Activated CD8-positive, alpha-beta memory T cell treated with anti-CD3 and anti-CD28 coated beads, Interleukin-2, amount 10 ng/mL, durations not matched to agents 7 days and 5 days (primary cell): ENCODE data around the gene TNN. TPM values are rescaled to one million over a fixed set of nuclear protein-coding genes. Genes with fewer than 3 reads are reported as not detected.

Experiments used
- ATAC-seq: fragments of 150-1000 bp; cut with Tn5 transposase; one replicate; pipeline ENCODE4 v1.10.0; 2021; ENCODE audit warnings: moderate library complexity
- CTCF ChIA-PET: fragments of 350-600 bp; sonication (Branson Sonifier 250); formaldehyde crosslinking; loops from one replicate; lab custom pipeline; 2021; ENCODE audit warnings: antibody characterized with exemption; lab: Charles Lee
- DNase-seq: peaks from one replicate; pipeline ENCODE4 v3.0.0-alpha.2; 2020
- H3K27ac Mint-ChIP-seq: one replicate; pipeline ENCODE4 v1.8.0; 2021; ENCODE audit warnings: mild to moderate bottlenecking, mixed read lengths
- H3K27me3 Mint-ChIP-seq: one replicate; pipeline ENCODE4 v1.8.0; 2021; ENCODE audit warnings: mixed read lengths
- H3K36me3 Mint-ChIP-seq: one replicate; pipeline ENCODE4 v1.8.0; 2021; ENCODE audit warnings: mild to moderate bottlenecking, mixed read lengths
- H3K4me1 Mint-ChIP-seq: one replicate; pipeline ENCODE4 v1.8.0; 2021; ENCODE audit warnings: mixed read lengths
- H3K4me3 Mint-ChIP-seq: one replicate; pipeline ENCODE4 v1.8.0; 2021; ENCODE audit warnings: mild to moderate bottlenecking, moderate library complexity, mixed read lengths
- H3K9me3 Mint-ChIP-seq: one replicate; pipeline ENCODE4 v1.8.0; 2022; ENCODE audit warnings: low read depth, mixed read lengths
- total RNA-seq, 2 experiments: library from RNA; stranded (reverse); gene quantifications; one replicate each; pipeline ENCODE4 v1.2.3, GENCODE V29; 2021

The TNN gene
- total RNA-seq, 2 experiments from 2014 or later: not detected

DNA sequence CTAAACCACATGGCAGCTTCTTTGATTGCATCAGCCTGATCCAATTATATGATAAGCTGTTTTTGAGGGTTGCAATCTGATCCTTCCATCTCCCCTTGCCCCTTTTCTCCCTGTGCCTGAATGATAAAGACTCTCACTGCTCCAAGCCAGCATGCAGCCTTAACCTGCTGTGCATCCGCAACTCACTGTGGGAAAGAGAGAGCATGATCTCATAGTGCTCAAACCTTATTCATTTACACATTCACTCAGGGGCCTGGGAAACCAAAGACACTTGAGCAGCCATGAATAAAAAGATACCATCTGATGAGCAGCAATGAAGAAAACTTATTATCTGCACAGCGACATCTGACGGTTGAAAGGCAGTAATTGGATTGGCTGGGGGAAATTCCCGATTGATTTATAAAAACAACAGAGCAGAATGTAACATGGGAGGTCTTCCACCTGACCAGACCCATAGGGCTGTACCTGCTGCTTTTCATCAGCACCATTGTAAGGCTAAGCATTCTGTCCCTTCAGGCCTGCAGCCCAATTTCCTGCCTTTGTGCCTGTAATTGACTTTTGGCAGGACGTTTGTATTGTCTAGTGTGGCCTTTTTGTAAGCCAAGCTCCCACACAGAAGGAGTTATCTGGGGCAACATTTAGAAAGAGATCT, 62.5 kb downstream of the TNN start:
- CTCF ChIA-PET: no interaction called here
- H3K9me3 Mint-ChIP-seq: no peaks in the 10 kb centered on the region
- no peak for ATAC-seq
- H3K4me3 Mint-ChIP-seq: no peak overlapping the region
- no peak overlapping the region for H3K27ac Mint-ChIP-seq
- H3K4me1 Mint-ChIP-seq: peaks cover 7% of the 10 kb centered on the region
- DNase-seq: peak; percentile 7
- H3K36me3 Mint-ChIP-seq: no peaks in the 10 kb centered on the region
- H3K27me3 Mint-ChIP-seq: peaks cover 15% of the 10 kb centered on the region

- CTCF ChIA-PET: no interaction called here
- Mint-ChIP-seq H3K4me1 (peaks cover 7% of the 10 kb centered on the region), H3K27me3 (peaks cover 18% of the 10 kb centered on the region), H3K4me3 (no peak overlapping the region), H3K36me3 (no peaks in the 10 kb centered on the region), H3K27ac (no peak overlapping the region), H3K9me3 (no peaks in the 10 kb centered on the region)
- ATAC-seq (no peak), DNase-seq (peak; percentile 12)
These were observed 63.0 kb downstream of the TNN start for GRCh38 chr1:175130649-175131045.

DNA sequence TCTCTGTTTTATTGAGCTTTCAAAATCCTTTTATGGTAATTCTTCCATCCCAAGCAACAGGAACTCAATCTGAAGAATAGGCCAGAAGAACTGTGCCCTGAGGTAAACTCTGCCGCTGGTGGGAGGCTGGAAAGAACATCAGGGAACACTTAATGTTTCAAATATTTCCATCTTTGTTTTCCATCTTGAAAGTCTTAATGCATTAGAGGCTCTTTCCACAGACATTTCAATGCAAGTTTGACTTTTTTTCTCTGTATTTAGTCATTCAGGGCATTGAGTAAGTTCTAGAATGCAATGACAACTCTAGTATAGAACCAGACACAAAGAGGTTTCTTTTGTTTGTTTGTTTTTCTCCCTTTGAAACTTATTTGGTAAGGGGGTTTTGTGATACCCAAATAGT, 63.5 kb downstream of the TNN start:
- CTCF ChIA-PET: interaction anchor here (2.3 kb wide), 1 partner anchor 21 kb away, joined by 7 read pairs; no protein-coding TSS in a partner anchor
- Mint-ChIP-seq H3K36me3 (no peaks in the 10 kb centered on the region), H3K9me3 (no peaks in the 10 kb centered on the region), H3K27me3 (peaks cover 23% of the 10 kb centered on the region), H3K27ac (no peak overlapping the region), H3K4me3 (no peak overlapping the region), H3K4me1 (peaks cover 6% of the 10 kb centered on the region)
- DNase-seq (peak; percentile 3), ATAC-seq (no peak)

DNA sequence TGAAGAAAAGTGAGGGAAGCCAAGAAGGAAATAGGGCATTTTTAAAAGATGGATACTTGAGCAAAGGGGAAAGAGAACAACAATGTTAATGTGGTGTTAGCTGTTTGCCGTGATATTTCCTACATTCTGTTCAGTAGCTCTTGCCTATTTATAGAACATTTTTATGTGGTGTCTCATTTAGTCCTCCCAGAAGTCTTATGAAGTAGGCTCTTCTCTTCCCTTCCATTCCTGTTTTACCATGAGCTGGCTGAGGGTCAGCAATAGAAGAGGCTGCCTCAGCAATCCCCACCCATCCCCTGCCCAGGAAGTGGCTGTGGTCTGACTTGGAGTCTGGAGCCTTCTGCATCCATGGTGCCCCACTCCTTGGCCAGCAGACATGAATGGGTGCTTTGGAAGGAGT, 64.8 kb downstream of the TNN start:
- CTCF ChIA-PET: interaction anchor here (1.1 to 2.3 kb wide), 2 partner anchors 14 to 20 kb away, joined by 5 to 7 read pairs; no protein-coding TSS in a partner anchor
- no peaks in the 10 kb centered on the region for H3K9me3 Mint-ChIP-seq
- H3K27me3 Mint-ChIP-seq: peaks cover 31% of the 10 kb centered on the region
- H3K27ac Mint-ChIP-seq: no peak overlapping the region
- no peak for ATAC-seq
- peak; percentile 15 for DNase-seq
- no peak overlapping the region for H3K4me3 Mint-ChIP-seq
- H3K4me1 Mint-ChIP-seq: peaks cover 6% of the 10 kb centered on the region
- no peaks in the 10 kb centered on the region for H3K36me3 Mint-ChIP-seq

GRCh38 chr1:175133673-175134435, 66.2 kb downstream of the TNN start:
- CTCF ChIA-PET: interaction anchor here (1.3 to 2.9 kb wide), 5 partner anchors 8 to 104 kb away, joined by 3 to 12 read pairs (median 7); no protein-coding TSS in a partner anchor

DNA sequence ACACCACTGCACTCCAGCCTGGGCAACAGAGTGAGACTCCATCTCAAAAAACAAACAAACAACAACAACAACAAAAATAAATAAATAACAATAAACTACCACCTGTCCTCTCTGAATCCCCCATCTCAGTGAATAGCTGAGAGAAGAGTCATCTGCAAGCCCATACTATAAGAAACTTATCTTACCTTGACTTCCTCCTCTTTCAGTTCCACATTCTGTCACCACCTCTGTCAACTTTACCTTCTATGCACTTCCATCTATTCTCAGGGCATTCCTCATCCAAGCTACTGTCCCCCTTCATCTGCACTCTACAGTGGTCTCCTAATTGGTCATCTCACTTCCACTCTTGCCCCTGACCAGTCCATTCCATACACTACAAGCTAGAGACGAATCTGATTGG, 66.9 kb downstream of the TNN start:
- no peaks in the 10 kb centered on the region for H3K36me3 Mint-ChIP-seq
- no peak overlapping the region for H3K4me3 Mint-ChIP-seq
- DNase-seq (no peak), ATAC-seq (no peak)
- CTCF ChIA-PET: interaction anchor here (1.3 to 2.9 kb wide), 4 partner anchors 9 to 105 kb away, joined by 3 to 12 read pairs (median 8); no protein-coding TSS in a partner anchor
- H3K9me3 Mint-ChIP-seq: no peaks in the 10 kb centered on the region
- H3K27ac Mint-ChIP-seq: no peak overlapping the region
- H3K4me1 Mint-ChIP-seq: peaks cover 6% of the 10 kb centered on the region
- H3K27me3 Mint-ChIP-seq: peaks cover 34% of the 10 kb centered on the region

More at GRCh38 chr1:175133673-175134435, 66.2 kb downstream of the TNN start:
- ATAC-seq (no peak), DNase-seq (peak; percentile 38)
- Mint-ChIP-seq H3K27me3 (peaks cover 34% of the 10 kb centered on the region), H3K36me3 (no peaks in the 10 kb centered on the region), H3K27ac (no peak overlapping the region), H3K4me1 (peaks cover 6% of the 10 kb centered on the region), H3K4me3 (no peak overlapping the region), H3K9me3 (no peaks in the 10 kb centered on the region)

- no peak overlapping the region for H3K4me3 Mint-ChIP-seq
These were observed 68.6 kb downstream of the TNN start for GRCh38 chr1:175136246-175136645.

DNA sequence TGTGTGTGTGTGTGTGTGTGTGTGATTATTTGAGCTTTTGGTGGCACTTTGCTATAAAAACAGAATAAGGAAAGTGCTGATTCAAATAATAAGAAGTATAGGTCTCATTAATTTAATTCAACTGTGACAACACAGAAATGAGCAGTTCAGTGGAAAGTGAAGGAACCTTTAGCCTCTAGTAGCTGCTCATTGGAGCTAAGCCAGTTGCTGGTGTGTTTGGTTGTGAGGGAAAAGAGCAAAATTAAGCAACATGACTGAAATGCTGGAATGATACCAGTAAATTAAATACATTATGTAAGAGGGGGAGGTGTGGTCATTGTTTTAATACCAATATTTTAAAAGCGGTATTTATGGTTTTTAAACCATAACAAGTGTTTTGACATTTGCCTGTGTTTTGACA, 69.7 kb downstream of the TNN start:
- Mint-ChIP-seq H3K36me3 (no peaks in the 10 kb centered on the region), H3K4me1 (peaks cover 15% of the 10 kb centered on the region), H3K4me3 (no peak overlapping the region), H3K27me3 (peaks cover 31% of the 10 kb centered on the region), H3K27ac (no peak overlapping the region), H3K9me3 (no peaks in the 10 kb centered on the region)
- CTCF ChIA-PET: interaction anchor here (1.2 kb wide), 1 partner anchor 9 kb away, joined by 3 read pairs; no protein-coding TSS in a partner anchor
- ATAC-seq: no peak
- DNase-seq: no peak

More at GRCh38 chr1:175136246-175136645, 68.6 kb downstream of the TNN start:
- peaks cover 6% of the 10 kb centered on the region for H3K4me1 Mint-ChIP-seq
- H3K9me3 Mint-ChIP-seq: no peaks in the 10 kb centered on the region
- ATAC-seq (no peak), DNase-seq (no peak)
- H3K27me3 Mint-ChIP-seq: peaks cover 34% of the 10 kb centered on the region
- H3K36me3 Mint-ChIP-seq: no peaks in the 10 kb centered on the region
- CTCF ChIA-PET: interaction anchor here (2.9 kb wide), 1 partner anchor 11 kb away, joined by 12 read pairs; no protein-coding TSS in a partner anchor
- H3K27ac Mint-ChIP-seq: no peak overlapping the region

- peaks cover 25% of the 10 kb centered on the region for H3K27me3 Mint-ChIP-seq
- CTCF ChIA-PET: interaction anchor here (5.4 kb wide), 1 partner anchor 13 kb away, joined by 43 read pairs; no protein-coding TSS in a partner anchor
- no peaks in the 10 kb centered on the region for H3K36me3 Mint-ChIP-seq
- H3K27ac Mint-ChIP-seq: no peak overlapping the region
- no peak overlapping the region for H3K4me3 Mint-ChIP-seq
- ATAC-seq: no peak
- H3K4me1 Mint-ChIP-seq: peaks cover 15% of the 10 kb centered on the region
- no peak for DNase-seq
- no peaks in the 10 kb centered on the region for H3K9me3 Mint-ChIP-seq
These were observed 70.9 kb downstream of the TNN start for GRCh38 chr1:175138579-175138978.

DNA sequence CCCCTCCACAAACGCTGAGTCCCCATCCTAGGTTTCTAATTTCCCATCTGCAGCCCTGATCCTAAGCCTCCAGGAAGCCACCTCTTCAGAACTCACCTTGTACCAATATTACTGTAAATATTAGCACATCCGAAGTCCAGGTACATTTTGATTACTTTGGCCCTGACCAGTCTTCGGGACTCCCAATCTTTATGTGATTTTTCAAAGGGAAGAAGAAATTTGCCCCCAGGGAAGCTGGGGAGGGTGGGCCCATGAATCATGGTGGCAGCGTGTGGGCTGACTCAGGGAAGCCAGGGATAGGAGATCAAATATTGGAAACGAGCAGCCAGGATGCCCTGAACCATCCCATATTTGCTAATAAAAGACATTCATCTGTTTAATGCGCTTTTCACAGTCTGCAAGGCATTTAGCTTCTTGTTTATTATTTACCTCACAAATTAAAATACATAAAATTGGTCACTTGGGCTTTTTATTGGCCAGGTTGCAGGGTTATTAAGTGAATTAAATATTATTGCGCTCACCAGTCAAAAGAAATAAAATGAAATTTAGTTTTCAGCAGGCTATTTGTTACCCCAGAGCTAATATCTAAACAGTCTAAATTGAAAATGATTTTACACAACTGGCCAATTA, 78.4 kb downstream of the TNN start:
- CTCF ChIA-PET: interaction anchor here (0.6 to 11.1 kb wide), 25 partner anchors 9 to 678 kb away, joined by 3 to 269 read pairs (median 4); no protein-coding TSS in a partner anchor
- H3K9me3 Mint-ChIP-seq: no peaks in the 10 kb centered on the region
- H3K36me3 Mint-ChIP-seq: no peaks in the 10 kb centered on the region
- DNase-seq (no peak), ATAC-seq (no peak)
- H3K4me1 Mint-ChIP-seq: peaks cover 9% of the 10 kb centered on the region
- H3K27ac Mint-ChIP-seq: no peak overlapping the region
- no peak overlapping the region for H3K4me3 Mint-ChIP-seq
- H3K27me3 Mint-ChIP-seq: peaks cover 27% of the 10 kb centered on the region

DNA sequence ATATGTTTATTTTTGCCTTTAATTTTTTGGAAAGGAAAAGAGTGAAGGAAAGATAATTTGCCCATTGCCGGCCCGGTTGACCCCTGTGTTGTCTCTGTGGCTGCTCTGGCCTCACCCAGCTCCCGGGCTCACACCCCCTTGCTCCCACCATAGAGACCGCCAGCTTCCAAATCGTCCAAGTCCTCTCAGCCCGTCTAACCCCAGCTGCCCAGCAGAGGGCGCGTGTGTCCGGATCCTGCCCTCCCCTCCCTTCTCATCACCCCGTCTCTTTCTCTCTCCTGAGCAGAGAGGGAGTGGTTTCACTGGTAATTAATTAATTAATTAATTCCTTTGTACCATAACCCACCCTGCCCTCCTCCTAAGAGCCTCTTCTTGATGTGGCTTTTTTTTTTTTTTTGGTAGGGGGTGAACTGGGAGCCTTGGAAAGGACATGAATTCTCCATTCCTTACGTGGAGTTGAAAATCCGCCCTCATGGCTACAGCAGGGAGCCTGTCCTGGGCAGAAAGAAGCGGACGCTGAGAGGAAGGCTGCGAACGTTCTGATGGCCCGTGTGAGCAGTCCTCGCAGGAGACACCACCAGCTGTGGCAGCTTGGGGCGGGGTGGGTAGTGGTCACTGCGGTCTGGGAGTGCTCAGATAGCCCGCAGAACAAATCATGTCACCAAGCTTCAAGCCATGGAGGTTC, 79.0 kb downstream of the TNN start:
- H3K27ac Mint-ChIP-seq: no peak overlapping the region
- no peaks in the 10 kb centered on the region for H3K9me3 Mint-ChIP-seq
- no peaks in the 10 kb centered on the region for H3K36me3 Mint-ChIP-seq
- DNase-seq: peak; percentile 81
- H3K27me3 Mint-ChIP-seq: peaks cover 33% of the 10 kb centered on the region
- CTCF ChIA-PET: interaction anchor here (0.6 to 11.1 kb wide), 25 partner anchors 9 to 678 kb away, joined by 3 to 269 read pairs (median 4); no protein-coding TSS in a partner anchor
- no peak overlapping the region for H3K4me3 Mint-ChIP-seq
- H3K4me1 Mint-ChIP-seq: peaks cover 7% of the 10 kb centered on the region
- peak; percentile 84 for ATAC-seq

GRCh38 chr1:175147569-175147968, 79.9 kb downstream of the TNN start:
- H3K4me1 Mint-ChIP-seq: no peaks in the 10 kb centered on the region
- H3K36me3 Mint-ChIP-seq: no peaks in the 10 kb centered on the region

More at GRCh38 chr1:175147569-175147968, 79.9 kb downstream of the TNN start:
- Mint-ChIP-seq H3K4me3 (no peak overlapping the region), H3K9me3 (no peaks in the 10 kb centered on the region), H3K27ac (no peak overlapping the region), H3K27me3 (peaks cover 40% of the 10 kb centered on the region)
- ATAC-seq (no peak), DNase-seq (no peak)
- CTCF ChIA-PET: interaction anchor here (0.8 to 11.1 kb wide), 8 partner anchors 8 to 190 kb away, joined by 3 to 269 read pairs (median 14); no protein-coding TSS in a partner anchor
